Hepatocyte (in vitro differentiated cells): ENCODE results near the gene OTULINL. TPM values are rescaled to one million over a fixed set of nuclear protein-coding genes. Genes with fewer than 3 reads are reported as not detected.

Experiments used
- DNase-seq: peaks from one replicate; pipeline ENCODE4 v3.0.0-alpha.2; 2016; ENCODE audit warnings: low spot score
- H2AFZ ChIP-seq: fragments of 200-600 bp; sonication (generic); 2 replicates; pipeline ENCODE4 v1.6.0; 2016; ENCODE audit warnings: antibody characterized with exemption, mild to moderate bottlenecking
- H3K27ac ChIP-seq: fragments of 200-600 bp; sonication (generic); 2 replicates; pipeline ENCODE4 v1.5.1; 2016; ENCODE audit warnings: mild to moderate bottlenecking
- H3K27me3 ChIP-seq: fragments of 200-600 bp; sonication (generic); 2 replicates; pipeline ENCODE4 v1.6.1; 2016
- H3K36me3 ChIP-seq: fragments of 200-600 bp; sonication (generic); replicated peaks from 2 replicates; pipeline ENCODE4 v1.5.1; 2016; ENCODE audit warnings: low read depth; ENCODE audit not compliant: insufficient read depth
- H3K4me1 ChIP-seq: fragments of 200-600 bp; sonication (generic); 2 replicates; pipeline ENCODE4 v1.5.1; 2016; ENCODE audit warnings: mild to moderate bottlenecking, moderate library complexity; ENCODE audit not compliant: insufficient read depth
- H3K4me2 ChIP-seq: fragments of 200-600 bp; sonication (generic); 2 replicates; pipeline ENCODE4 v1.6.0; 2016
- H3K4me3 ChIP-seq: fragments of 200-600 bp; sonication (generic); 2 replicates; pipeline ENCODE4 v1.5.1; 2016; ENCODE audit warnings: mild to moderate bottlenecking
- H3K79me2 ChIP-seq: fragments of 200-600 bp; sonication (generic); 2 replicates; pipeline ENCODE4 v1.6.0; 2017; ENCODE audit warnings: mild to moderate bottlenecking
- H3K9me2 ChIP-seq: fragments of 200-600 bp; sonication (generic); replicated peaks from 2 replicates; pipeline ENCODE4 v1.6.0; 2017; ENCODE audit warnings: mild to moderate bottlenecking; ENCODE audit not compliant: insufficient read depth
- H3K9me3 ChIP-seq: fragments of 200-600 bp; sonication (generic); 2 replicates; pipeline ENCODE4 v1.5.1; 2016; ENCODE audit warnings: low read depth, mild to moderate bottlenecking
- H4K20me1 ChIP-seq: fragments of 200-600 bp; sonication (generic); 2 replicates; pipeline ENCODE4 v1.6.0; 2016; ENCODE audit warnings: mild to moderate bottlenecking; ENCODE audit not compliant: insufficient read depth, poor library complexity, severe bottlenecking
- CTCF ChIP-seq: fragments of 200-600 bp; sonication (generic); IDR thresholded peaks from 2 replicates; pipeline ENCODE4 v1.5.1; 2016; ENCODE audit warnings: antibody characterized with exemption, mild to moderate bottlenecking; ENCODE audit not compliant: poor library complexity
- EZH2 ChIP-seq: fragments of 200-600 bp; sonication (generic); IDR thresholded peaks from 2 replicates; pipeline ENCODE4 v1.6.1; 2016; ENCODE audit warnings: antibody characterized with exemption, mild to moderate bottlenecking, borderline replicate concordance
- EZH2phosphoT487 ChIP-seq: fragments of 200-600 bp; sonication (generic); IDR thresholded peaks from one replicate; pipeline ENCODE4 v1.6.1; 2018; ENCODE audit warnings: antibody characterized with exemption, mild to moderate bottlenecking, low read depth, moderate library complexity; ENCODE audit not compliant: unreplicated experiment, severe bottlenecking
- WGBS: methylation state at CpG from one replicate; pipeline ENCODE4 v1.1.6; 2016; ENCODE audit warnings: low lambda C conversion rate; ENCODE audit errors: missing lambda C conversion rate; 5-methylcytosine and 5-hydroxymethylcytosine counted together
- polyA plus RNA-seq: library from polyadenylated mRNA; unstranded; fragments of >200 nt; fragmentation: Nextera tagmentation; extraction: Ambion mirVana; gene quantifications from 2 replicates; pipeline ENCODE4 v1.2.1, GENCODE V29; 2016
- total RNA-seq: library from RNA; depleted of rRNA; stranded (reverse); fragments of >200 nt; gene quantifications from 2 replicates; pipeline ENCODE4 v1.2.3, GENCODE V29; 2014

Gene OTULINL
- total and polyA plus RNA-seq, 2 experiments from 2014 or later: 25.4 to 35.4 TPM

GRCh38 chr5:14581891-14582796, 552 bp downstream of the OTULINL start:
- H4K20me1 ChIP-seq: no peaks in the 10 kb centered on the region
- no peak for TF ChIP-seq EZH2phosphoT487
- H3K27me3 ChIP-seq: no peaks in the 10 kb centered on the region
- peak overlapping the region; percentile 95 for H3K4me2 ChIP-seq
- no peaks in the 10 kb centered on the region for H3K36me3 ChIP-seq
- peak overlapping the region; percentile 87 for H3K4me3 ChIP-seq
- H2AFZ ChIP-seq: peak overlapping the region; percentile 92
- peak overlapping the region; percentile 85 for H3K27ac ChIP-seq
- H3K9me2 ChIP-seq: no peaks in the 10 kb centered on the region
- H3K9me3 ChIP-seq: no peaks in the 10 kb centered on the region
- peak; percentile 83 for DNase-seq
- peaks cover 38% of the 10 kb centered on the region for H3K79me2 ChIP-seq
- WGBS: 9% methylated on average over 48 of the region's 86 CpGs
- peaks cover 21% of the 10 kb centered on the region for H3K4me1 ChIP-seq

GRCh38 chr5:14582797-14583137, 1.2 kb downstream of the OTULINL start:
- Histone ChIP-seq H3K4me2 (peak overlapping the region; percentile 95), H3K36me3 (no peaks in the 10 kb centered on the region), H4K20me1 (no peaks in the 10 kb centered on the region), H3K9me3 (no peaks in the 10 kb centered on the region), H3K4me1 (peaks cover 21% of the 10 kb centered on the region), H3K27me3 (no peaks in the 10 kb centered on the region), H2AFZ (no peak overlapping the region), H3K4me3 (no peak overlapping the region), H3K79me2 (peaks cover 44% of the 10 kb centered on the region), H3K9me2 (no peaks in the 10 kb centered on the region), H3K27ac (no peak overlapping the region)
- peak; percentile 14 for DNase-seq
- 37% methylated on average over 9 of the region's 9 CpGs for WGBS
- TF ChIP-seq EZH2phosphoT487: no peak
- peak; percentile 7 for TF ChIP-seq CTCF

- WGBS: 91% methylated on average over 7 of the region's 7 CpGs
- Histone ChIP-seq H3K4me3 (no peak overlapping the region), H3K36me3 (no peaks in the 10 kb centered on the region), H3K4me1 (peaks cover 25% of the 10 kb centered on the region), H3K9me2 (no peaks in the 10 kb centered on the region), H4K20me1 (no peaks in the 10 kb centered on the region), H3K27ac (no peak overlapping the region), H3K4me2 (no peak overlapping the region), H3K9me3 (no peaks in the 10 kb centered on the region), H2AFZ (no peak overlapping the region), H3K79me2 (peaks cover 46% of the 10 kb centered on the region), H3K27me3 (no peaks in the 10 kb centered on the region)
- no peak for DNase-seq
- TF ChIP-seq EZH2phosphoT487: no peak
- TF ChIP-seq CTCF: no peak
- TF ChIP-seq EZH2: no peak
These were observed 3.3 kb downstream of the OTULINL start for GRCh38 chr5:14584848-14585247.

- Histone ChIP-seq H3K4me3 (no peak overlapping the region), H3K36me3 (no peaks in the 10 kb centered on the region), H3K27me3 (no peaks in the 10 kb centered on the region), H3K9me3 (no peaks in the 10 kb centered on the region), H3K27ac (no peak overlapping the region), H3K79me2 (peaks cover 58% of the 10 kb centered on the region), H3K9me2 (no peaks in the 10 kb centered on the region), H3K4me1 (peaks cover 15% of the 10 kb centered on the region), H3K4me2 (no peak overlapping the region), H2AFZ (no peak overlapping the region), H4K20me1 (no peaks in the 10 kb centered on the region)
- no peak for TF ChIP-seq CTCF
- TF ChIP-seq EZH2phosphoT487: no peak
- no peak for TF ChIP-seq EZH2
- 90% methylated on average over 6 of the region's 6 CpGs for WGBS
- DNase-seq: no peak
These were observed 5.6 kb downstream of the OTULINL start for GRCh38 chr5:14587150-14587549.
